HCT116 (cell line): Measurements from ENCODE around the gene NDST3.

ENCODE experiments used
- CTCF ChIP-seq, 3 experiments: fragments of 200-600 bp in 1 of 3; sonication (generic) in 1 of 3; IDR thresholded peaks in 2 of 3; conservative IDR thresholded peaks in 1 of 3; 2 replicates each; pipeline ENCODE4 v1.5.1; 2012 to 2017; ENCODE audit warnings: low read depth in 2 of 3, low read length in 2 of 3, antibody characterized with exemption in 1 of 3, borderline replicate concordance in 1 of 3, control low read depth in 1 of 3, mild to moderate bottlenecking in 1 of 3, mixed read lengths in 1 of 3, mixed run types in 1 of 3, moderate library complexity in 1 of 3; ENCODE audit not compliant: insufficient read depth in 1 of 3
- TF ChIP-seq, protein P1 (sequence below): IDR thresholded peaks from 2 replicates; pipeline ENCODE4 v1.6.1; 2012
- TF ChIP-seq, protein P2 (sequence below): IDR thresholded peaks from 2 replicates; pipeline ENCODE4 v1.6.1; 2011; ENCODE audit warnings: mild to moderate bottlenecking, low read length, moderate library complexity; ENCODE audit not compliant: insufficient replicate concordance; ENCODE audit errors: extremely low read depth
- TF ChIP-seq, protein P3 (sequence below): IDR thresholded peaks from 2 replicates; pipeline ENCODE4 v1.6.1; 2012; ENCODE audit warnings: low read depth

- TF ChIP-seq, protein P1, sequence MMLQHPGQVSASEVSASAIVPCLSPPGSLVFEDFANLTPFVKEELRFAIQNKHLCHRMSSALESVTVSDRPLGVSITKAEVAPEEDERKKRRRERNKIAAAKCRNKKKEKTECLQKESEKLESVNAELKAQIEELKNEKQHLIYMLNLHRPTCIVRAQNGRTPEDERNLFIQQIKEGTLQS, result no peak
- no peak for TF ChIP-seq CTCF (IDR thresholded peaks at IDR 0.05 in 2 of 3, conservative IDR thresholded peaks at IDR 0.05 in 1 of 3; ENCODE audit: borderline replicate concordance in 1 of 3, insufficient read depth in 1 of 3, low read depth in 2 of 3, low read length in 2 of 3)
- TF ChIP-seq, protein P2, sequence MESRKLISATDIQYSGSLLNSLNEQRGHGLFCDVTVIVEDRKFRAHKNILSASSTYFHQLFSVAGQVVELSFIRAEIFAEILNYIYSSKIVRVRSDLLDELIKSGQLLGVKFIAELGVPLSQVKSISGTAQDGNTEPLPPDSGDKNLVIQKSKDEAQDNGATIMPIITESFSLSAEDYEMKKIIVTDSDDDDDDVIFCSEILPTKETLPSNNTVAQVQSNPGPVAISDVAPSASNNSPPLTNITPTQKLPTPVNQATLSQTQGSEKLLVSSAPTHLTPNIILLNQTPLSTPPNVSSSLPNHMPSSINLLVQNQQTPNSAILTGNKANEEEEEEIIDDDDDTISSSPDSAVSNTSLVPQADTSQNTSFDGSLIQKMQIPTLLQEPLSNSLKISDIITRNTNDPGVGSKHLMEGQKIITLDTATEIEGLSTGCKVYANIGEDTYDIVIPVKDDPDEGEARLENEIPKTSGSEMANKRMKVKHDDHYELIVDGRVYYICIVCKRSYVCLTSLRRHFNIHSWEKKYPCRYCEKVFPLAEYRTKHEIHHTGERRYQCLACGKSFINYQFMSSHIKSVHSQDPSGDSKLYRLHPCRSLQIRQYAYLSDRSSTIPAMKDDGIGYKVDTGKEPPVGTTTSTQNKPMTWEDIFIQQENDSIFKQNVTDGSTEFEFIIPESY, result no peak
- TF ChIP-seq, protein P3, sequence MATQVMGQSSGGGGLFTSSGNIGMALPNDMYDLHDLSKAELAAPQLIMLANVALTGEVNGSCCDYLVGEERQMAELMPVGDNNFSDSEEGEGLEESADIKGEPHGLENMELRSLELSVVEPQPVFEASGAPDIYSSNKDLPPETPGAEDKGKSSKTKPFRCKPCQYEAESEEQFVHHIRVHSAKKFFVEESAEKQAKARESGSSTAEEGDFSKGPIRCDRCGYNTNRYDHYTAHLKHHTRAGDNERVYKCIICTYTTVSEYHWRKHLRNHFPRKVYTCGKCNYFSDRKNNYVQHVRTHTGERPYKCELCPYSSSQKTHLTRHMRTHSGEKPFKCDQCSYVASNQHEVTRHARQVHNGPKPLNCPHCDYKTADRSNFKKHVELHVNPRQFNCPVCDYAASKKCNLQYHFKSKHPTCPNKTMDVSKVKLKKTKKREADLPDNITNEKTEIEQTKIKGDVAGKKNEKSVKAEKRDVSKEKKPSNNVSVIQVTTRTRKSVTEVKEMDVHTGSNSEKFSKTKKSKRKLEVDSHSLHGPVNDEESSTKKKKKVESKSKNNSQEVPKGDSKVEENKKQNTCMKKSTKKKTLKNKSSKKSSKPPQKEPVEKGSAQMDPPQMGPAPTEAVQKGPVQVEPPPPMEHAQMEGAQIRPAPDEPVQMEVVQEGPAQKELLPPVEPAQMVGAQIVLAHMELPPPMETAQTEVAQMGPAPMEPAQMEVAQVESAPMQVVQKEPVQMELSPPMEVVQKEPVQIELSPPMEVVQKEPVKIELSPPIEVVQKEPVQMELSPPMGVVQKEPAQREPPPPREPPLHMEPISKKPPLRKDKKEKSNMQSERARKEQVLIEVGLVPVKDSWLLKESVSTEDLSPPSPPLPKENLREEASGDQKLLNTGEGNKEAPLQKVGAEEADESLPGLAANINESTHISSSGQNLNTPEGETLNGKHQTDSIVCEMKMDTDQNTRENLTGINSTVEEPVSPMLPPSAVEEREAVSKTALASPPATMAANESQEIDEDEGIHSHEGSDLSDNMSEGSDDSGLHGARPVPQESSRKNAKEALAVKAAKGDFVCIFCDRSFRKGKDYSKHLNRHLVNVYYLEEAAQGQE, result no peak
These were observed 138.8 kb downstream of the NDST3 start for GRCh38 chr4:118173126-118173525.
